Activated gamma-delta T cell treated with anti-CD3 and anti-CD28 coated beads, Interleukin-2, amount 50 U/mL, for 16 hours (primary cell): ENCODE results near the gene INSIG1.

ENCODE experiments used
- DNase-seq: peaks from one replicate; pipeline ENCODE4 v3.0.0-alpha.2; 2020; ENCODE audit warnings: low read depth

Gene INSIG1

GRCh38 chr7:155349601-155350331, 52.1 kb downstream of the INSIG1 start:
- no peak for DNase-seq

GRCh38 chr7:155351120-155351870, 53.6 kb downstream of the INSIG1 start:
- no peak for DNase-seq

- DNase-seq = no peak
Observed at GRCh38 chr7:155352076-155352752, 54.5 kb downstream of the INSIG1 start.

GRCh38 chr7:155352753-155353115, 55.1 kb downstream of the INSIG1 start:
- no peak for DNase-seq

- no peak for DNase-seq
Observed at GRCh38 chr7:155353256-155353897, 55.7 kb downstream of the INSIG1 start.

- DNase-seq = no peak
Observed at GRCh38 chr7:155354371-155355048, 56.8 kb downstream of the INSIG1 start.

GRCh38 chr7:155355176-155355575, 57.5 kb downstream of the INSIG1 start:
- DNase-seq = no peak

GRCh38 chr7:155355745-155356144, 58.1 kb downstream of the INSIG1 start:
- DNase-seq = no peak

GRCh38 chr7:155356323-155357105, 58.8 kb downstream of the INSIG1 start:
- no peak for DNase-seq

- no peak for DNase-seq
Observed at GRCh38 chr7:155357573-155358041, 59.9 kb downstream of the INSIG1 start.

GRCh38 chr7:155358066-155358947, 60.6 kb downstream of the INSIG1 start:
- DNase-seq = no peak

GRCh38 chr7:155358948-155359712, 61.5 kb downstream of the INSIG1 start:
- DNase-seq = no peak
